Coronary artery (tissue), 2 donors: ENCODE results near the gene TDRD12.
"Not testable (repeated sequence)": the region's sequence is repeated elsewhere in the genome, so short reads cannot be mapped to it uniquely, and the experiment has no call there.

Experiments used
- DNase-seq: peaks from one replicate; pipeline ENCODE4 v3.0.0-alpha.2; 2017; ENCODE audit warnings: low spot score
- H3K27ac ChIP-seq, 2 donors: fragments of 200-600 bp; sonication (generic); one replicate each; pipeline ENCODE4 v1.5.1; 2016 to 2019
- H3K4me3 ChIP-seq: fragments of 200-600 bp; sonication (generic); 2 replicates; pipeline ENCODE4 v1.5.1; 2016; ENCODE audit warnings: mild to moderate bottlenecking, moderate library complexity
- TF ChIP-seq, protein P1 (sequence below): fragments of 200-600 bp; sonication (generic); IDR thresholded peaks from one replicate; pipeline ENCODE4 v1.5.1; 2019; ENCODE audit warnings: antibody characterized with exemption

Gene TDRD12

DNA sequence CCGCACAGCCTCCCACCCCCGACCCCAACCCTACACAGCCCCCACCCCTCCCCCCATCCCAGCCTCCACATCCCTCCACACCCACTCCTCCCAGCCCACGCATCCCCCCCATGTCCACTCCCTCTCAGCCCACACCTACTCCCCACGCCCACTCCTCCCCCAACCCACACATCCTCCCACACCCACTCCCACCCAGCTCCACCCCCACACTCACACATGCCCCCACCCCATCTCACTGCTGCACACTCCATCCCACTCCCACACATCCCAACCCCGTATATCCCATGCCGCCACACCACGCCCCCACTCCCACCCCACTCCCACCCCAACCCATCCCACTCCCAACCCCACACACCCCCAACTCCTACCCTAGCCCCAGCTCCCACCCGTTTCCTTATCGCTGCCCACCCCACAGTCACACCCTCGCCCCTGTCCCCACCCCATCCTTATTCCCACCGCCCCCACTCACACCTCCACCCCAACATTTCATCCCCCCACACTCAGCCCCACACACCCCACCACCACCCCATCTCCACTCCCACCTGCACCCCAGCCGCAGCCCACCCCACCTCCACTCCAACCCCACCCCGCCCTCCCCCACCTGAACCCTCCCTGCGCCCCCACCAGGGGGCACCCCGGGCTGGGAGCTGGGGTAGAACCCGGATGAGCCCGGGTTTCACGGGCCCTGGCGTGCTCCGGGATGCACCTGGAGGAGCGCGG, 809 bp downstream of the TDRD12 start:
- DNase-seq, result no peak
- no peak overlapping the region for H3K27ac ChIP-seq
- H3K4me3 ChIP-seq, result no peak overlapping the region
- TF ChIP-seq, protein P1, sequence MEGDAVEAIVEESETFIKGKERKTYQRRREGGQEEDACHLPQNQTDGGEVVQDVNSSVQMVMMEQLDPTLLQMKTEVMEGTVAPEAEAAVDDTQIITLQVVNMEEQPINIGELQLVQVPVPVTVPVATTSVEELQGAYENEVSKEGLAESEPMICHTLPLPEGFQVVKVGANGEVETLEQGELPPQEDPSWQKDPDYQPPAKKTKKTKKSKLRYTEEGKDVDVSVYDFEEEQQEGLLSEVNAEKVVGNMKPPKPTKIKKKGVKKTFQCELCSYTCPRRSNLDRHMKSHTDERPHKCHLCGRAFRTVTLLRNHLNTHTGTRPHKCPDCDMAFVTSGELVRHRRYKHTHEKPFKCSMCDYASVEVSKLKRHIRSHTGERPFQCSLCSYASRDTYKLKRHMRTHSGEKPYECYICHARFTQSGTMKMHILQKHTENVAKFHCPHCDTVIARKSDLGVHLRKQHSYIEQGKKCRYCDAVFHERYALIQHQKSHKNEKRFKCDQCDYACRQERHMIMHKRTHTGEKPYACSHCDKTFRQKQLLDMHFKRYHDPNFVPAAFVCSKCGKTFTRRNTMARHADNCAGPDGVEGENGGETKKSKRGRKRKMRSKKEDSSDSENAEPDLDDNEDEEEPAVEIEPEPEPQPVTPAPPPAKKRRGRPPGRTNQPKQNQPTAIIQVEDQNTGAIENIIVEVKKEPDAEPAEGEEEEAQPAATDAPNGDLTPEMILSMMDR, result no peak

DNA sequence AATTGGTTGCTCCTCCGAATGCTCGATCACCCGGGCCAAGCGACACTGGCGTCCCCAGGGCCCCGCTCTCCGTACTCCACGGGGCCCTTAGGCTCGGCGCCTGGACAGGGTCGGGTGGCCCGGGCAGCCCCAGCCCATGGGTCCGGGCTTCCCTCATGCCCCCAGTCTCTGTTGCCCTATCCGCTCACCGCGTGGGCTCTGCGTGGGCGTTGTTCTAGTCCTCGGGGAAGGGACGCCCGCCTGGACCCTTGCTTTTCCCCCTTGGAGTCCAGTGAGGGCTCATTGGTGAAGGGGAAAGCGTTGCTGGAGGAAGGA, 1.3 kb downstream of the TDRD12 start:
- Histone ChIP-seq H3K27ac (no peak overlapping the region), H3K4me3 (no peak overlapping the region)
- TF ChIP-seq, protein P1, result no peak
- no peak for DNase-seq

DNA sequence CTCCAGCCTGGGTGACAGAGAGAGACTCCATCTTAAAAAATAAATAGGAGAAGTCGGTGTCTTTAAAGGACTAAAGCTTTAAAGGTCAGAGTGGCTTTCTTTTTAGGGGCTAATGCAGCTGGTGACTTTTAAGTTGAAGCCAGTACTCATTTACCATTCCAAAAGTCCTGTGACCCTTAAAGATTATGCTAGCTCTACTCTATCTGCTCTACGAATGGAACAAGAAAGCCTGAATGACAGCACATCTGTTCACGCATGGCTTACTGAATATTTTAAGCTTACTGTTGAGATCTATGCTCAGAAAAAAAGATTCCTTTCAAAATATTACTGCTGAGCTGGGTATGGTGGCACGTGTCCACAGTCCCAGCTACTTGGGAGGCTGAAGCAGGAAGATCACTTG, 16.4 kb downstream of the TDRD12 start:
- Histone ChIP-seq H3K4me3 (no peak overlapping the region), H3K27ac (no peak overlapping the region)
- DNase-seq, result no peak
- TF ChIP-seq, protein P1, result no peak

DNA sequence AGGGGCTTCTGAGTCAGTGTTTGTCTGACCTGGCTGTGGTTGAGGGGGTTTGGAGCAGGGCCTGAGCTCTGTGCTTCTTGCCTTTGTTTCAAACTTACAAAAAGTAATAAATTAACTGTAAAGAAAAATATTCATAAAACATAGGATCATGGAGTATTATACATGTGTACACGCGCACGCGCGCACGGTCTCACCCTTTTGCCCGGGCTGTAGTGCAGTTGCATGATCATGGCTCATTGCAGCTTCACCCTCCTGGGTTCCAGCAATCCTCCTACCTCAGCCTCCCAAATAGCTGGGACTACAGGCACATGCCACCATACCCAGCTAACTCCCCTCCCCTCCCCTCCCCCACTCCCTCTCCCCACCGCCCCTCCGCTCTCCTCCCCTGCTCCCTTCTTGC, 23.5 kb downstream of the TDRD12 start:
- DNase-seq, result no peak
- TF ChIP-seq, protein P1, result no peak
- Histone ChIP-seq H3K4me3 (no peak overlapping the region), H3K27ac (no peak overlapping the region)

DNA sequence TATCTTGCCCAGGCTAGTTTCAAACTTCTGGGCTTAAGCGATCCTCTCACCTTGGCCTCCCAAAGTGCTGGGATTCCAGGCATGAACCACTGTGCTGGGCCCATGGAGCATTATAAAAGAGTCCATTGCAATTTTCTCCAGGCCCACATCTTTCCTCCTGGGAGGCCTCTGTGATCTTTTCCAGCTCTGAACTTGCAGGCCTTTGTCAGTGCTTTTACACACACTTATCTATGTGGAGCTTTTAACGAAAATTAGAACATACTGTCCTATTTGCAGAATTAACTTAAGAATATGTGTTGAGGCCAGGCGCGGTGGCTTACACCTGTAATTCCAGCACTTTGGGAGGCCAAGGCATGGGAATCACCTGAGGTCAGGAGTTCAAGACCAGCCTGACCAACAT, 23.9 kb downstream of the TDRD12 start:
- no peak for DNase-seq
- TF ChIP-seq, protein P1, result no peak

DNA sequence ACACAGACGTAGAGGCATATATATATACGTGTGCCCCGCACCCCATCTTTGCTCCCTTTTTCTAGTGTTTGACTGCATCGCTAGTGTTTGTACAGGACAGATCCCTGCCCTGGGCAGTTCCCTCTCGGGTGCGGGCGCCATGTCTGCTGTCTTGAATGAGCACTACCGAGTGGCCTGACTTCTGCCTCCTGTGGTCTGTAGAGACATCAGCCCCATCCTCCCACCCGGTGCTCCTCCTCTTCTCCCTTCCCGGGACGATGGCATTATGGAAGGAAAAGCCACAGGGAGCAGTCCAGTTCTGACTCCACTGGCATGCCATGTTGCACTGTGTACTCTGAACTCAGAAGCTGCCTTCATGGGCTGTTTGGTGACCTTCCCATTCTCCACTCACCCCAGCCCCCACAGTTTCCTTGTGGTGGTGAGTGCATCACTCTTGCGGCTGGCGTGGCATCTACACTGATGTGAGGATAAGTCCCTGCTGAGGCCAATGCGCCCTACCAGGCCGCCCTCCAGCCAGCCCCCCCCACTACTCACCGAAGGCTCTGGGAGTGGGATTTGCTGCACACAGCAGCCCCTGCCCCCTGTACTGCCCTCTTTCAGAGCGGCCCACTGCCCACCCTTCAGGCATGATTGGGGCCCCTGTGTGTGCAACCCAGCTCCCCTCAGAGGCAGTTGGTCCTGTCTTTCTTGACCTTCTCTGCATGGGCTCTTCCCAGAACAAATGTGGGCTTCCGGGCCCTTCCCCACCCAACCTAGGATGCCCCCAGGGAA, 25.2 kb downstream of the TDRD12 start:
- DNase-seq, result no peak
- H3K27ac ChIP-seq, result no peak overlapping the region
- TF ChIP-seq, protein P1, result no peak
- H3K4me3 ChIP-seq, result no peak overlapping the region

More for the DNA sequence above, 23.9 kb downstream of the TDRD12 start:
- Histone ChIP-seq H3K27ac (no peak overlapping the region), H3K4me3 (no peak overlapping the region)

DNA sequence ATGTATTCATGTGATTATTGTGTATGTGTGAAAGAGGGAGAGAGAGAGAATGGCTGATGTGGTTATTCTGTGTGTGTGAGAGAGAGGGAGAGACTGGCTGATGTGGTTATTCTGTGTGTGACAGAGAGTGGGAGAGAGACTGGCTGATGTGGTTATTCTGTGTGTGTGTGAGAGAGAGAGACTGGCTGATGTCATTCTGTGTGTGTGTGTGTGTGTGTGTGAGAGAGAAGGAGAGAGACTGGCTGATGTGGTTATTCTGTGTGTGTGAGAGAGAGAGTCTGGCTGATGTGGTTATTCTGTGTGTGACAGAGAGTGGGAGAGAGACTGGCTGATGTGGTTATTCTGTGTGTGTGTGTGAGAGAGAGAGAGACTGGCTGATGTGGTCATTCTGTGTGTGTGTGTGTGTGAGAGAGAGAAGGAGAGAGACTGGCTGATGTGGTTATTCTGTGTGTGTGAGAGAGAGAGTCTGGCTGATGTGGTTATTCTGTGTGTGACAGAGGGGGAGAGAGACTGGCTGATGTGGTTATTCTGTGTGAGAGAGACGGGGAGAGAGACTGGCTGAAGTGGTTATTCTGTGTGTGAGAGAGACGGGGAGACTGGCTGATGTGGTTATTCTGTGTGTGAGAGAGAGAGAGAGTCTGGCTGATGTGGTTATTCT, 26.2 kb downstream of the TDRD12 start:
- H3K27ac ChIP-seq, H3K4me3 ChIP-seq, DNase-seq: not testable (repeated sequence)

DNA sequence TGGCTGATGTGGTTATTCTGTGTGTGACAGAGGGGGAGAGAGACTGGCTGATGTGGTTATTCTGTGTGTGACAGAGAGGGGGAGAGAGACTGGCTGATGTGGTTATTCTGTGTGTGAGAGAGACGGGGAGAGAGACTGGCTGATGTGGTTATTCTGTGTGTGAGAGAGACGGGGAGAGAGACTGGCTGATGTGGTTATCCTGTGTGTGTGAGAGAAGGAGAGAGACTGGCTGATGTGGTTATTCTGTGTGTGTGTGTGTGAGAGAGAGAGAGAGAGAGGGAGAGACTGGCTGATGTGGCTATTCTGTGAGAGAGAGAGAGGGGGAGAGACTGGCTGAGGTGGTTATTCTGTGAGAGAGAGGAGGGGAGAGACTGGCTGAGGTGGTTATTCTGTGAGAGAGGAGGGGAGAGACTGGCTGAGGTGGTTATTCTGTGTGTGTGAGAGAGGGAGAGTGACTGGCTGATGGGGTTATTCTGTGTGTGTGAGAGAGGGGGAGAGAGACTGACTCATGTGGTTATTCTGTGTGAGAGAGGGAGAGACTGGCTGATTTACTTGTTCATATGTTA, 27.1 kb downstream of the TDRD12 start:
- DNase-seq, H3K4me3 ChIP-seq, H3K27ac ChIP-seq: not testable (repeated sequence)
